GM10847 (cell line): ENCODE measurements around the gene DLK2.

Experiments
- POLR2A ChIP-seq: IDR thresholded peaks from 2 replicates; pipeline ENCODE4 v1.6.1; 2011; ENCODE audit not compliant: insufficient read length; ENCODE audit errors: extremely low read depth

DLK2 gene

GRCh38 chr6:43413002-43413401, 42.3 kb downstream of the DLK2 start:
- TF ChIP-seq POLR2A, result no peak

DNA sequence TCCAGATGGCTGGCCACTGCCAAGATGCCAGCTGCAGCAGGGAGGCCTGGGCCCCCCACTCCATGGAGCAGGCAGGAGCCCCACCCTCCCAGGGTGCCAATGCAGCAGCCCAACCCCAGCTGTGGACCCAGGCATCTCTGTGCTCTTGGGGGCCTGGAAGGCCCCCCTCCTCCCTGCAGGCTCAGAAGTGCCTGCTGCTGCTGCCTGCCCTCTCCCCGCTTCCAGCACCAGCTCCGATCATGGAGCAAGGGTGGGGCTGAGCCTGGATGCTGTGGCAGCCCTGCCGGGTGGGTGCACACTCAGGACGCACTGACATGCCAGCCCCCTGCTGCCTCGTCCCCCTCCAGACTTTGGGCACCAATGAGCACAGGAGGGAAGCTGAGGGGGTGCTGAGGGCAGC, 42.8 kb downstream of the DLK2 start:
- no peak for TF ChIP-seq POLR2A

DNA sequence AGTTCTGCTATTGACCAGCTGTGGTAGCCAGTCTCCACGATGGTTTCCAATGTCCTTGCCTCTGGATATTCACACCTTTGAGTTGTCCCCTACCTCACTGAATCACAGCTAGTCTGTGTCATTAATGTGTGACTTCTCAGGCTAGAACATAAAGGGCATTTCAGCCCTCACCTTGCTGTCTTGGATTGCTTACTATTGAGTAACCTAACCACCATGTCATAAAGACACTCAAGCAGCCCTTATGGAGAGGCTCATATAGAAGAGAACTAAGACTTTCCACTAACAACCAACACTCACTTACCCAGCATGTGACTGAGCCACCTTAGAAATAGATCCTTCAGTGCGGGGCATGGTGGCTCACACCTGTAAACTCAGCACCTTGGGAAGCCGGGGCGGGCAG, 47.1 kb downstream of the DLK2 start:
- TF ChIP-seq POLR2A, result no peak

DNA sequence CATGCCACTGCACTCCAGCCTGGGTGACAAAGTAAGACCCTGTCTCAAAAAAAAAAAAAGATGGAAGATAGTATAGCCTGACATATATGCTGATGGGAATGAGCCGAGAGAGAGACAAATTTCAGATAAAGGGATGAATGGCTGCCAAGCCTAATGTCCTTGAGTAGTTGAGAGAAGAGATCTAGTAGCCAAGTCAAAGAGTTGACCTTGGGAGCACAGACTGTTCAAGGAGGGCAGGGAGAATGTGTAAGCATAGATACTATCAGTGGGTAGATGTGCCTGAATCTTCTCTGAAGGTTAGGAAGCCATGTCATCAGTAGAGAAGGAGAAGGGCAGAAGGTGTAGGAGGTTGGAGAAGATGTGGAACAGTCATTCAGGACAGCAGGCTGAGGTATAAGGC, 48.1 kb downstream of the DLK2 start:
- no peak for TF ChIP-seq POLR2A

DNA sequence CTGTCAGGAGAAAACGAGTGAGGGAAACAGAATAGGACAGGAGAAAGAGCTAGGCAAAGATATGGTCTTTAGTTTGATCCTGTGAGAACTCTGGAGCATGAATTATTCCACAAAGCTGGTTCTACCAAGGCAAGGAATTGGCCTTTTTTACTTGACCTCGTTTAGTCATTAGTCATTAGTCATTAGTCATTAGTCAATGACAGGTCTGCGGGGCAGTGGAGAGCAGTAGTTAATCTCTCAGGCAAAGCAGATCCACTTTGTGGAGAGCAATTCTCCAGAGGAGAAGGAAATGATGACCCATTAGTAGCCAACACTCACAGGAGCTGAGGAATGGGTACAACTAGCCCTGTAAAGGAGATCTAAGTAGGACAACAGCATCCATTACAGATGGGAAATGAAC, 50.0 kb downstream of the DLK2 start:
- no peak for TF ChIP-seq POLR2A

DNA sequence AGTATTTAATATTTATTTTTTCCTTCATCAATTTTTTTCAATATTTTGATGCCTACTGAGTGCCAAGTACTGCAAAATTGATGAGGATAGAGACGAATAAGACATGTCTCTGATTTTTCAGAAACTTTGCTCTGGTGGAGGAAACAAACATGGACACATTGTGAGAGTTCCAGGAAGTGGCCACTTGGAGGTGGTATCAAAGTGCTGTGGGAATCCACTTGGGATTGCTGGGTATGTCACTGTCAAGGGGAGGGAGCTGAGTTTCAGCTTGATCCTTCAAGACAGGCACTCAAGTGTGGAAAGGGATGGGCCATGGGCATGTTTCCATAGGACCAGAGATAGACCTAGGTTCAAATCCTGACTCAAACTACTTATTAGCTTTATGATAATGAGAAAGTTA, 52.5 kb downstream of the DLK2 start:
- TF ChIP-seq POLR2A, result no peak

DNA sequence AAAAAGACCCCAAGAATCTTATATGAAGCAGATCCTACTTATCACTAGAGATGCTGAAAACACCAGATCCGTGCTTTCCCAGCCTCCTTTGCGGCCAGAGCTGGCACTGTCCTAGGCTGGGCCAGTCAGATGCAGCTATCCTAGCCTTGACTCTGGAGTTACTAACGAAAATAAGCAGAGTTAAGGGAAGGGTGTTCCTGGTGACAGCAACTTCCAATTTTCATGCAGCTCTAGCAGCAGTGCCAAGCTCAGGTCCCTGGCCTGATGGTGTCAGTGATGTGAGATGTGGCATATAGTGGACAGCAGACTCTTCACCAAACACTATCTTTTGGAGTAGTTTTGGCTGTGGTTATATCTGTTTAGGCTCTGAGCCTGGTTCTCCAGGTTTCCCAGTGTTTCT, 53.6 kb downstream of the DLK2 start:
- TF ChIP-seq POLR2A, result no peak
